Mucosa of stomach (tissue), 1 donor: Measurements from ENCODE around the gene KRT1.

Experiments used
- H3K27me3 ChIP-seq: one replicate; pipeline ENCODE4 v1.7.0; 2013; ENCODE audit warnings: mild to moderate bottlenecking, low read length; ENCODE audit not compliant: control insufficient read depth, insufficient read depth
- H3K36me3 ChIP-seq: one replicate; pipeline ENCODE4 v1.7.0; 2013; ENCODE audit warnings: low read length; ENCODE audit not compliant: control insufficient read depth, insufficient read depth
- H3K4me1 ChIP-seq: one replicate; pipeline ENCODE4 v1.7.0; 2013; ENCODE audit warnings: mild to moderate bottlenecking, low read length; ENCODE audit not compliant: control insufficient read depth, insufficient read depth
- H3K4me3 ChIP-seq: one replicate; pipeline ENCODE4 v1.7.0; 2013; ENCODE audit warnings: low read length
- H3K9ac ChIP-seq: one replicate; pipeline ENCODE4 v1.7.0; 2013; ENCODE audit warnings: mild to moderate bottlenecking, low read length, moderate library complexity
- H3K9me3 ChIP-seq: one replicate; pipeline ENCODE4 v1.7.0; 2013; ENCODE audit warnings: mild to moderate bottlenecking, low read length, moderate library complexity; ENCODE audit not compliant: control insufficient read depth
- donor health status: Pancreatic carcinoma.

KRT1 gene

DNA sequence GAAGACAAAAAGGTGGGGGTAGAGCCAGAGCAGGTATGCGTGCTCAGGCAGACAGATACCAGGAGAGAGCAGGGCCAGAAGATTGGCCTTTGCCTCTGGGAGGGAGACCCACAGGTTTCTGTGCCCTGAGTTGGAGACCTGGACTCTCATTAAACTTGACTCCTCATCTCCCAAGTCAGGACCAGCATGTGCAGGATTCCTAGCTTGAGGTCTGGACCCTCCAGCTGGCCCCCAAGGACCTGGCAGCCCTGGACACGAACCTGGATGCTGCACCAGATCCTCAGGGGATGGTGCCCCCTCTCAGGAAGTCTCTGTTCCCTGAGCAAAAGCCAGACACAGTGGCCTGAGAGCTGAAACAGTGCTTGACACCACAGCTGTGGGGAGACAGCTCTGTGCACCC lies 51.4 kb downstream of the KRT1 start:
- no peak overlapping the region for H3K9ac ChIP-seq
- H3K4me1 ChIP-seq = no peaks in the 10 kb centered on the region
- no peaks in the 10 kb centered on the region for H3K36me3 ChIP-seq
- no peaks in the 10 kb centered on the region for H3K9me3 ChIP-seq
- H3K4me3 ChIP-seq = no peak overlapping the region
- H3K27me3 ChIP-seq = no peaks in the 10 kb centered on the region

DNA sequence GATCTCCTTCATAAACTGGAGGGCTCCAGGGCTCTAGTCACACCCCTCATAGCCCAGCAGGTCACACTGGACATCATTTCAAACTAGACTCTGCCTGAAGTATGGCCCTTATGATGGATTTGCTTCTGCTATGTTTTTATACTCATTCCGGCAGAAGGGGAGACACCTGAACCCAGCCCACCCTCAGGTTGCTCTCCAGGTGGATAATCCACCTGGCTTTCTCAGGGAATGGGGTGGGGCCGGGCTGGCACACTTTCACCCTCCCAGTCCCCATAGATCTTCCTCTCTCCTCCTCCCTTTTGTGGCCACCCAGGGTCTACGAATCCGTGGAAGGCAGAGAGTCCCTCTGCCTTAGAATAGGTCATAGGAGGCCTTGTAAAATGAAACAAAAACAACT lies 52.1 kb downstream of the KRT1 start:
- no peaks in the 10 kb centered on the region for H3K36me3 ChIP-seq
- no peak overlapping the region for H3K9ac ChIP-seq
- no peak overlapping the region for H3K4me3 ChIP-seq
- H3K4me1 ChIP-seq = no peaks in the 10 kb centered on the region
- H3K9me3 ChIP-seq = no peaks in the 10 kb centered on the region
- no peaks in the 10 kb centered on the region for H3K27me3 ChIP-seq

DNA sequence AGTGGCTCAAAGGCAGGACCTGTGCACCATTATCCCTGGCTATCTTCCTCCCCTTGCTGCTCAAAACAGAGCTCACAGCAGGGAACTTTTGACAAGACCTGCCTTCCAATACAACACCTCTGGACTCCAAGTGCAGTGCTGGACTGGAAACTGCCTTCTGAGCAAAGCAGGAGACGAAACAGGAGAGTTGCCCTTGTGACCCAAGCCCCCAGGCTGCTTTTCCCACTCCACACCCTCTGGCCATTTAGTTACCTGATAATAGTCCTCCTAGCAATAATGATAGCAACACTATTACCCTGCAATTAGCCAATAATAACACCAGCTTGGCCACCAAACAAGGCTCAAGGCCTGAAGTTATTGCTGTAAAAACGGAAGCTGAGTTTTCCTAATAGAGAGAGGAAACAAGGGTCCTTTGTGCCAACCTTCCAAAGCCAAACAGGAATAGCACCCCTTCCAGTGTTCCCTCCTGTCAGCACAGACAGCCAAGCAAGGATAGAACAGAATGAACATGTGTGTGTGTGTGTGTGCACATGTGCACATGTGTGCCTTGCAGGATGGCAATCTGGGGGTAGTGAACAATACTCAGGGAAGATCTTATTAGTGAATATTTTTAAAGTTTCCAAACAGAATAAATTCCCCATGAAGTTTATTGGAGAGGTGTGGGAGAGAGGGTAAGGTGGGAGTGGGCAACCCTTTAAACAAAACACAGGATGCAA lies 52.7 kb downstream of the KRT1 start:
- Histone ChIP-seq H3K9me3 (no peaks in the 10 kb centered on the region), H3K9ac (no peak overlapping the region), H3K36me3 (no peaks in the 10 kb centered on the region), H3K4me3 (no peak overlapping the region), H3K27me3 (no peaks in the 10 kb centered on the region), H3K4me1 (no peaks in the 10 kb centered on the region)
